IMR-90 (cell line): ENCODE measurements around the gene RASSF4. TPM values are rescaled to one million over a fixed set of nuclear protein-coding genes. Genes with fewer than 3 reads are reported as not detected.

Experiments
- ATAC-seq: fragments of 200-7000 bp; cut with Tn5 transposase; 2 replicates; pipeline ENCODE4 v1.9.1; 2020; ENCODE audit warnings: low read depth, mild to moderate bottlenecking, moderate library complexity
- BruUV-seq: library from RNA; stranded (reverse); fragments of 400-500 nt; replicated peaks from 2 replicates; lab custom pipeline; 2021; lab: Mats Ljungman, UMichigan
- CTCF ChIA-PET: fragments of 300-600 bp; formaldehyde crosslinking; extraction: SDS; loops from one replicate; lab custom pipeline; 2021; ENCODE audit warnings: antibody characterized with exemption; lab: Yijun Ruan, JAX
- POLR2A ChIA-PET: fragments of 300-600 bp; sonication (Branson Sonifier 250); formaldehyde crosslinking; loops from one replicate; lab custom pipeline; 2022; ENCODE audit warnings: antibody characterized with exemption; ENCODE audit not compliant: unreplicated experiment; lab: Charles Lee
- DNase-seq: peaks from one replicate; pipeline ENCODE4 v3.0.0; 2013
- H2AFZ ChIP-seq: replicated peaks from 2 replicates; pipeline ENCODE3; 2013; ENCODE audit warnings: low read length, mild to moderate bottlenecking; ENCODE audit not compliant: poor library complexity
- H2AK5ac ChIP-seq: 2 replicates; pipeline ENCODE4 v1.6.1; 2013; ENCODE audit warnings: low read depth, low read length, inconsistent platforms
- H2AK9ac ChIP-seq: replicated peaks from 2 replicates; pipeline ENCODE3; 2013; ENCODE audit warnings: mild to moderate bottlenecking, low read depth, low read length, moderate library complexity; ENCODE audit not compliant: poor library complexity
- H2BK120ac ChIP-seq: 2 replicates; pipeline ENCODE4 v1.6.1; 2013; ENCODE audit warnings: low read depth, low read length, inconsistent platforms
- H2BK15ac ChIP-seq: 3 replicates; pipeline ENCODE4 v1.6.1; 2013; ENCODE audit warnings: low read depth, low read length, inconsistent platforms
- H2BK20ac ChIP-seq: 2 replicates; pipeline ENCODE4 v1.6.1; 2013; ENCODE audit warnings: low read depth, mild to moderate bottlenecking, inconsistent platforms, low read length, moderate library complexity
- H2BK5ac ChIP-seq: 2 replicates; pipeline ENCODE4 v1.6.1; 2013; ENCODE audit warnings: mild to moderate bottlenecking, low read depth, low read length, inconsistent platforms; ENCODE audit not compliant: poor library complexity, severe bottlenecking
- H3K14ac ChIP-seq: replicated peaks from 2 replicates; pipeline ENCODE4 v1.6.1; 2013; ENCODE audit warnings: low read depth, low read length, inconsistent platforms
- H3K18ac ChIP-seq: 2 replicates; pipeline ENCODE4 v1.6.1; 2013; ENCODE audit warnings: low read depth, low read length, control low read depth
- H3K23ac ChIP-seq: 2 replicates; pipeline ENCODE4 v1.6.1; 2013; ENCODE audit warnings: low read depth, low read length, inconsistent platforms
- H3K27ac ChIP-seq: 2 replicates; pipeline ENCODE4 v1.5.1; 2013; ENCODE audit warnings: mild to moderate bottlenecking, control low read depth, low read length; ENCODE audit not compliant: insufficient read depth
- H3K27me3 ChIP-seq: 2 replicates; pipeline ENCODE4 v1.6.1; 2013; ENCODE audit warnings: low read length; ENCODE audit not compliant: control insufficient read depth, insufficient read depth
- H3K36me3 ChIP-seq: 2 replicates; pipeline ENCODE4 v1.6.1; 2013; ENCODE audit warnings: low read length, mixed read lengths; ENCODE audit not compliant: control insufficient read depth, insufficient read depth
- H3K4ac ChIP-seq: 2 replicates; pipeline ENCODE4 v1.6.1; 2013; ENCODE audit warnings: low read depth, low read length, inconsistent platforms
- H3K4me1 ChIP-seq: 2 replicates; pipeline ENCODE4 v1.6.1; 2013; ENCODE audit warnings: low read length, mixed read lengths; ENCODE audit not compliant: control insufficient read depth, insufficient read depth
- H3K4me2 ChIP-seq: 2 replicates; pipeline ENCODE4 v1.6.1; 2013; ENCODE audit warnings: low read depth, mild to moderate bottlenecking, control low read depth, low read length, moderate library complexity
- H3K4me3 ChIP-seq: 2 replicates; pipeline ENCODE4 v1.5.1; 2013; ENCODE audit warnings: low read depth, mild to moderate bottlenecking, control low read depth, low read length, moderate library complexity; ENCODE audit not compliant: insufficient read depth
- H3K56ac ChIP-seq: 2 replicates; pipeline ENCODE4 v1.6.1; 2013; ENCODE audit warnings: low read length, inconsistent platforms; ENCODE audit not compliant: insufficient read depth; ENCODE audit errors: extremely low read depth
- H3K79me1 ChIP-seq, 2 experiments: 2 replicates each; pipeline ENCODE4 v1.6.1; 2013; ENCODE audit warnings: low read length in 2 of 2, inconsistent platforms in 1 of 2, low read depth in 1 of 2
- H3K9ac ChIP-seq: 2 replicates; pipeline ENCODE4 v1.6.1; 2013; ENCODE audit warnings: low read depth, low read length, control low read depth
- H3K9me1 ChIP-seq: 2 replicates; pipeline ENCODE4 v1.6.1; 2013; ENCODE audit warnings: low read length, inconsistent platforms; ENCODE audit not compliant: insufficient read depth
- H3K9me3 ChIP-seq: 2 replicates; pipeline ENCODE4 v1.6.1; 2013; ENCODE audit warnings: low read length; ENCODE audit not compliant: control insufficient read depth, insufficient read depth
- H4K20me1 ChIP-seq: 2 replicates; pipeline ENCODE4 v1.6.1; 2013; ENCODE audit warnings: low read length, inconsistent platforms; ENCODE audit not compliant: insufficient read depth
- H4K5ac ChIP-seq: 2 replicates; pipeline ENCODE4 v1.6.1; 2013; ENCODE audit warnings: mild to moderate bottlenecking, low read depth, low read length, control low read depth
- H4K8ac ChIP-seq, 2 experiments: 2 replicates each; pipeline ENCODE4 v1.6.1; 2013; ENCODE audit warnings: low read depth in 2 of 2, low read length in 2 of 2, control low read depth in 1 of 2, inconsistent platforms in 1 of 2
- H4K91ac ChIP-seq: 2 replicates; pipeline ENCODE4 v1.6.1; 2013; ENCODE audit warnings: low read depth, low read length, inconsistent platforms; ENCODE audit not compliant: insufficient read depth
- BHLHE40 ChIP-seq: fragments of 150-350 bp; IDR thresholded peaks from 2 replicates; pipeline ENCODE4 v1.6.1; 2016; ENCODE audit warnings: mild to moderate bottlenecking, low read depth, low read length
- CEBPB ChIP-seq: IDR thresholded peaks from 2 replicates; pipeline ENCODE4 v1.6.1; 2012; ENCODE audit warnings: low read depth, low read length, improper control_type of control experiment
- FOS ChIP-seq: fragments of 150-350 bp; IDR thresholded peaks from 2 replicates; pipeline ENCODE4 v1.6.1; 2016; ENCODE audit warnings: low read depth, low read length
- MXI1 ChIP-seq: IDR thresholded peaks from 2 replicates; pipeline ENCODE4 v1.6.1; 2012; ENCODE audit warnings: low read depth, mild to moderate bottlenecking, low read length, moderate library complexity, borderline replicate concordance
- NFE2L2 ChIP-seq: fragments of 150-350 bp; IDR thresholded peaks from 2 replicates; pipeline ENCODE4 v1.6.1; 2016; ENCODE audit warnings: low read depth, mild to moderate bottlenecking, low read length
- POLR2A ChIP-seq: IDR thresholded peaks from 2 replicates; pipeline ENCODE4 v1.6.1; 2012; ENCODE audit warnings: mild to moderate bottlenecking, low read depth, low read length
- RAD21 ChIP-seq: IDR thresholded peaks from 2 replicates; pipeline ENCODE4 v1.6.1; 2012; ENCODE audit warnings: low read length, improper control_type of control experiment
- RCOR1 ChIP-seq: IDR thresholded peaks from 2 replicates; pipeline ENCODE4 v1.6.1; 2012; ENCODE audit warnings: mild to moderate bottlenecking, low read length, improper control_type of control experiment; ENCODE audit not compliant: insufficient replicate concordance
- RFX5 ChIP-seq: IDR thresholded peaks from 2 replicates; pipeline ENCODE4 v1.8.0; 2012; ENCODE audit warnings: low read depth, mild to moderate bottlenecking, low read length, moderate library complexity
- SMC3 ChIP-seq: fragments of 150-350 bp; IDR thresholded peaks from 2 replicates; pipeline ENCODE4 v1.6.1; 2016; ENCODE audit warnings: low read depth, mild to moderate bottlenecking, antibody characterized with exemption, low read length, moderate library complexity
- WGBS, 2 experiments: methylation state at CpG; one replicate each; pipeline versions ENCODE4 v1.1.5 to v1.1.7; 2013; ENCODE audit warnings: missing lambda C conversion rate in 2 of 2; ENCODE audit not compliant: insufficient read length in 1 of 2; ENCODE audit errors: extremely low coverage in 2 of 2; 5-methylcytosine and 5-hydroxymethylcytosine counted together
- dilution Hi-C: fragments of 300-500 bp; cut with HindIII; formaldehyde crosslinking; loops from one replicate; pipeline ENCODE4 v1.14.3; 2018; ENCODE audit warnings: low sequenced_read_pairs; ENCODE audit not compliant: unreplicated experiment
- in situ Hi-C: fragments of 300-500 bp; cut with MboI; formaldehyde crosslinking; loops from 3 replicates; pipeline ENCODE4 v1.14.3; 2019; ENCODE audit warnings: low sequenced_read_pairs, inconsistent platforms, mixed read lengths
- intact Hi-C: fragments of 100-400 bp; cut with micrococcal nuclease; formaldehyde crosslinking; loops from 2 replicates; pipeline ENCODE4 v1.10.0; 2022
- polyA plus RNA-seq, 3 experiments: library from polyadenylated mRNA; depleted of rRNA; stranded (reverse); fragments of >200 nt; gene quantifications; 2 replicates each; pipeline ENCODE4 v1.2.3, GENCODE V29; 2012; ENCODE audit warnings: low replicate concordance in 1 of 3
- total RNA-seq: library from RNA; depleted of rRNA; stranded (reverse); fragments of >200 nt; gene quantifications from 2 replicates; pipeline ENCODE4 v1.2.3, GENCODE V29; 2012
- TF ChIP-seq, protein P1 (sequence below): fragments of 150-350 bp; IDR thresholded peaks from 2 replicates; pipeline ENCODE4 v1.6.1; 2016; ENCODE audit warnings: low read depth, mild to moderate bottlenecking, low read length, moderate library complexity, borderline replicate concordance

Gene RASSF4
- total and polyA plus RNA-seq, 2 of the 4 experiments (the other 2 are of a cell fraction), result 5.9 to 8.6 TPM

DNA sequence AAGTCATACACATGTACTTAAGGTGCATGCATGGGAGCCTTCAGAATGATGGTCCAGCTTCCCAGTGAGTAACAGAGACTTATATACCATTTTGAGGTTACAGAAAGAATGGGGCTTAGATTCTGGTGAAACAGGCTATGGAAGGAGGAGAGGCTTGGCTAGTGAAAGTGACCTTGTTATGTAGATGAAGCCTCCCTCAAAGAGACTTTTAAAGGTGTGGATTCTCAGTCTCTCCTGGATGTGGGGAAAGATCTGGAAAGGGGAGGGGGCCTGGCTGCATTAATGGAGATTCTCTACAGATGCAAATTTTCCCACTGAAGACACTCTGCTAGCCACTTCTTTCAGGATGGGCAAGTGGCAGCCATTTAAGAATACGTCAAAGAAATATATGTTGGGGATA, 5.5 kb downstream of the RASSF4 start:
- peaks cover 0 to 14% of the 10 kb centered on the region in 2 experiments; a peak in 2 of 4 replicates for H3K79me1 ChIP-seq
- H2AFZ ChIP-seq, result no peak overlapping the region
- H3K9me1 ChIP-seq, result peaks cover 11% of the 10 kb centered on the region
- in situ Hi-C loops (no loop called here), intact Hi-C loops (no loop called here), dilution Hi-C loops (no loop called here)
- H3K36me3 ChIP-seq, result no peaks in the 10 kb centered on the region
- no peaks in the 10 kb centered on the region for H4K20me1 ChIP-seq
- no peak overlapping the region for H2AK5ac ChIP-seq
- no peak overlapping the region for H2BK15ac ChIP-seq
- H2BK20ac ChIP-seq, result 0 out of 2 replicates have a peak overlapping the region, but pooled peaks have one; percentile 24
- WGBS, 2 experiments, result no CpG with 5 or more reads among the region's 1 CpG
- H3K23ac ChIP-seq, result no peak overlapping the region
- H2BK120ac ChIP-seq, result no peak overlapping the region
- H3K27ac ChIP-seq, result no peak overlapping the region
- H3K18ac ChIP-seq, result no peak overlapping the region
- POLR2A ChIA-PET, result no interaction called here
- no peak overlapping the region for H3K4me2 ChIP-seq
- peaks cover 37% of the 10 kb centered on the region for H3K4me1 ChIP-seq
- H4K8ac ChIP-seq, result no peak overlapping the region; a peak in 1 of 4 replicates
- H3K56ac ChIP-seq, result no peak overlapping the region
- no peaks in the 10 kb centered on the region for H3K27me3 ChIP-seq
- peak overlapping the region; percentile 1; the same call in 1 of the 2 replicates for H4K91ac ChIP-seq
- H2AK9ac ChIP-seq, result no peak overlapping the region
- no peak overlapping the region for H4K5ac ChIP-seq
- H3K4ac ChIP-seq, result no peak overlapping the region
- no peak overlapping the region for H3K4me3 ChIP-seq
- H3K9ac ChIP-seq, result no peak overlapping the region
- ATAC-seq (no peak), DNase-seq (no peak)
- CTCF ChIA-PET, result interaction anchor here (2.0 kb wide), 1 partner anchor 32 kb away, joined by 7 read pairs; no protein-coding TSS in a partner anchor
- no peak overlapping the region for H2BK5ac ChIP-seq
- H3K14ac ChIP-seq, result no peak overlapping the region
- no TSS peak for BruUV-seq
- H3K9me3 ChIP-seq, result no peaks in the 10 kb centered on the region
- TF ChIP-seq RCOR1, result no peak
- TF ChIP-seq POLR2A, result no peak
- TF ChIP-seq, protein P1, sequence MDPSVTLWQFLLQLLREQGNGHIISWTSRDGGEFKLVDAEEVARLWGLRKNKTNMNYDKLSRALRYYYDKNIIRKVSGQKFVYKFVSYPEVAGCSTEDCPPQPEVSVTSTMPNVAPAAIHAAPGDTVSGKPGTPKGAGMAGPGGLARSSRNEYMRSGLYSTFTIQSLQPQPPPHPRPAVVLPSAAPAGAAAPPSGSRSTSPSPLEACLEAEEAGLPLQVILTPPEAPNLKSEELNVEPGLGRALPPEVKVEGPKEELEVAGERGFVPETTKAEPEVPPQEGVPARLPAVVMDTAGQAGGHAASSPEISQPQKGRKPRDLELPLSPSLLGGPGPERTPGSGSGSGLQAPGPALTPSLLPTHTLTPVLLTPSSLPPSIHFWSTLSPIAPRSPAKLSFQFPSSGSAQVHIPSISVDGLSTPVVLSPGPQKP, result no peak
- no peak for TF ChIP-seq BHLHE40
- no peak for TF ChIP-seq SMC3
- no peak for TF ChIP-seq RAD21
- no peak for TF ChIP-seq NFE2L2
- TF ChIP-seq RFX5, result no peak
- no peak for TF ChIP-seq MXI1
- no peak for TF ChIP-seq FOS
- TF ChIP-seq CEBPB, result no peak
